ENCODE data around the gene TSPAN18.

Gene TSPAN18

DNA sequence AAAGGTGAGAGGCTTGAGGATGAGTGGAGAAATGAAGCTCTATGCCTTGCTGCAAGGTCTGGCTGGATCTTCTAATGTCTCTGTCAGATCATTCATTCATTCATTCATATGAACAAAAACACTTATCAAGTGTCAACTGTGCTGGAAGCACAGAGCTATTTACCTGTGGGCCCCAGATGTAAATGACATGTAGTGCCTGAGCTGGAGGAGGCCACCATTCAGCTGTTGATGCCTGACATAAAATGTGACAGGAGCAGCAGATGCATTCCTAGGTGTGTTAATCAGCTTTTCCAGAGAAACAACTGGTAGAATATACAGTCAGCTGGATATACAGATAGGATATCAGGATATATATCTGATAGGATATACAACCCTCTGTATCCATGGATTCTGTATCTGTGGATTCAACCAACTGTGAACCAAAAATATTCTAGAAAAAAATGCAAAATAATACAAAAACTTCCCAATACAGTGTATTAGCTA lies 44.5 kb downstream of the TSPAN18 start:
- no peak overlapping the region for H3K4me3 ChIP-seq (ENCODE audit: low read depth, low read length)
- no peak overlapping the region for H3K27ac ChIP-seq (ENCODE audit: extremely low read depth, low read depth, low read length)
- H3K36me3 ChIP-seq (ENCODE audit: control insufficient read depth in 2 of 2, insufficient read depth in 1 of 2, low read length in 2 of 2): no peaks in the 10 kb centered on the region
- H3K4me1 ChIP-seq (ENCODE audit: control insufficient read depth, insufficient read depth, low read length): 0 out of 2 replicates have a peak, but pooled peaks cover under 1% of the 10 kb centered on the region
- ChIA-PET CTCF (interaction anchor here (0.9 to 2.3 kb wide), 3 partner anchors 123 to 150 kb away, joined by 5 to 9 read pairs (median 7); no protein-coding TSS in a partner anchor), POLR2A (no interaction called here)
- no peaks in the 10 kb centered on the region for H3K9me3 ChIP-seq (ENCODE audit: control insufficient read depth, insufficient read depth, low read depth, low read length)
- TF ChIP-seq, protein P1, sequence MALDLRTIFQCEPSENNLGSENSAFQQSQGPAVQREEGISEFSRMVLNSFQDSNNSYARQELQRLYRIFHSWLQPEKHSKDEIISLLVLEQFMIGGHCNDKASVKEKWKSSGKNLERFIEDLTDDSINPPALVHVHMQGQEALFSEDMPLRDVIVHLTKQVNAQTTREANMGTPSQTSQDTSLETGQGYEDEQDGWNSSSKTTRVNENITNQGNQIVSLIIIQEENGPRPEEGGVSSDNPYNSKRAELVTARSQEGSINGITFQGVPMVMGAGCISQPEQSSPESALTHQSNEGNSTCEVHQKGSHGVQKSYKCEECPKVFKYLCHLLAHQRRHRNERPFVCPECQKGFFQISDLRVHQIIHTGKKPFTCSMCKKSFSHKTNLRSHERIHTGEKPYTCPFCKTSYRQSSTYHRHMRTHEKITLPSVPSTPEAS (tag by site-specific recombination; IDR thresholded peaks at IDR 0.05): no peak
- TF ChIP-seq HOXA7 (CRISPR knock-in tag; IDR thresholded peaks at IDR 0.05; ENCODE audit: borderline replicate concordance): no peak
- no peak for TF ChIP-seq ZNF473 (tag by site-specific recombination; IDR thresholded peaks at IDR 0.05)
- TF ChIP-seq, protein P2, sequence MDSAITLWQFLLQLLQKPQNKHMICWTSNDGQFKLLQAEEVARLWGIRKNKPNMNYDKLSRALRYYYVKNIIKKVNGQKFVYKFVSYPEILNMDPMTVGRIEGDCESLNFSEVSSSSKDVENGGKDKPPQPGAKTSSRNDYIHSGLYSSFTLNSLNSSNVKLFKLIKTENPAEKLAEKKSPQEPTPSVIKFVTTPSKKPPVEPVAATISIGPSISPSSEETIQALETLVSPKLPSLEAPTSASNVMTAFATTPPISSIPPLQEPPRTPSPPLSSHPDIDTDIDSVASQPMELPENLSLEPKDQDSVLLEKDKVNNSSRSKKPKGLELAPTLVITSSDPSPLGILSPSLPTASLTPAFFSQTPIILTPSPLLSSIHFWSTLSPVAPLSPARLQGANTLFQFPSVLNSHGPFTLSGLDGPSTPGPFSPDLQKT (IDR thresholded peaks at IDR 0.05; ENCODE audit: borderline replicate concordance, low read depth, low read length): no peak
- TF ChIP-seq ZNF169 (tag by site-specific recombination; IDR thresholded peaks at IDR 0.05): no peak
- no peak for TF ChIP-seq ZNF146 (tag by site-specific recombination; IDR thresholded peaks at IDR 0.05)
- TF ChIP-seq ZNF623 (tag by site-specific recombination; IDR thresholded peaks at IDR 0.05): no peak
- no peak for TF ChIP-seq ZFP3 (tag by site-specific recombination; IDR thresholded peaks at IDR 0.05; ENCODE audit: low read depth)
- TF ChIP-seq ZSCAN16 (tag by site-specific recombination; IDR thresholded peaks at IDR 0.05): no peak
- no peak for TF ChIP-seq ZNF707 (tag by site-specific recombination; IDR thresholded peaks at IDR 0.05)
- no peak for TF ChIP-seq ZNF121 (tag by site-specific recombination; IDR thresholded peaks at IDR 0.05)
- TF ChIP-seq ZFP69B (tag by site-specific recombination; IDR thresholded peaks at IDR 0.05): no peak
- TF ChIP-seq REST (tag by site-specific recombination; IDR thresholded peaks at IDR 0.05): no peak
- TF ChIP-seq ZNF18 (tag by site-specific recombination; IDR thresholded peaks at IDR 0.05): no peak
- no peak for TF ChIP-seq ZEB2 (tag by site-specific recombination; IDR thresholded peaks at IDR 0.05)
- no peak for TF ChIP-seq ZNF114 (tag by site-specific recombination; IDR thresholded peaks at IDR 0.05)
- TF ChIP-seq KLF16 (tag by site-specific recombination; IDR thresholded peaks at IDR 0.05): no peak

DNA sequence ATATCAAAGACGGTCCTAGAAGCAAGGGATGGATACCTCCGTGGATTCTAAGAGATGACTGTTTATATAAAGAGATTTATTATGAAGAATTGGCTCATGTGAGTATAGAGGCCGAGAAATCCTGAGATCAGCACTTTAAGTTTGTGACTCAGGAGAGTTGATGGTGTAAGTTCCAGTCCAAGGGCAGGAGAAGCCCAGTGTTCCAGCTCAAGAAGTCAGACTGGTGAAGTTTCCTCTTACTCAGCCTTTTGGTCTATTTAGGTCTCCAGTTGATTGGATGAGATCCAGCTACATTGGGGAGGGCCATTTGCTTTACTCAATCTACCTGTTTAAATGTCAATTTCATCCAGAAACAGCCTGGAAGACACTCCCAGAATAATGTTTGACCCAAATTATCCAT lies 45.1 kb downstream of the TSPAN18 start:
- CTCF ChIA-PET: interaction anchor here (0.7 to 2.3 kb wide), 4 partner anchors 102 to 150 kb away, joined by 3 to 9 read pairs (median 6); no protein-coding TSS in a partner anchor

More for the DNA sequence above, 45.1 kb downstream of the TSPAN18 start:
- TF ChIP-seq ZFP37 (tag by site-specific recombination; IDR thresholded peaks at IDR 0.05): no peak
- TF ChIP-seq SETDB1 (IDR thresholded peaks at IDR 0.05; ENCODE audit: insufficient read length, low read length): peak; percentile 24
- H3K27ac ChIP-seq (ENCODE audit: extremely low read depth, low read depth, low read length): no peak overlapping the region
- POLR2A ChIA-PET: no interaction called here
- no peaks in the 10 kb centered on the region for H3K9me3 ChIP-seq (ENCODE audit: control insufficient read depth, insufficient read depth, low read depth, low read length)
- H3K4me1 ChIP-seq (ENCODE audit: control insufficient read depth, insufficient read depth, low read length): no peaks in the 10 kb centered on the region
- no peaks in the 10 kb centered on the region for H3K36me3 ChIP-seq (ENCODE audit: control insufficient read depth in 2 of 2, insufficient read depth in 1 of 2, low read length in 2 of 2)
- no peak overlapping the region for H3K4me3 ChIP-seq (ENCODE audit: low read depth, low read length)
